DMS114 treated with DMSO at 0.1 percent for 48 hours (cell line): Measurements from ENCODE around the gene EXOC7.
A peak's percentile ranks its signal among the peaks of the same experiment; 100 is the strongest.

Experiments used
- DNase-seq: peaks from one replicate; lab custom pipeline; 2025; ENCODE audit not compliant: unreplicated experiment; lab: John Stamatoyannopoulos, UW

Gene EXOC7

DNA sequence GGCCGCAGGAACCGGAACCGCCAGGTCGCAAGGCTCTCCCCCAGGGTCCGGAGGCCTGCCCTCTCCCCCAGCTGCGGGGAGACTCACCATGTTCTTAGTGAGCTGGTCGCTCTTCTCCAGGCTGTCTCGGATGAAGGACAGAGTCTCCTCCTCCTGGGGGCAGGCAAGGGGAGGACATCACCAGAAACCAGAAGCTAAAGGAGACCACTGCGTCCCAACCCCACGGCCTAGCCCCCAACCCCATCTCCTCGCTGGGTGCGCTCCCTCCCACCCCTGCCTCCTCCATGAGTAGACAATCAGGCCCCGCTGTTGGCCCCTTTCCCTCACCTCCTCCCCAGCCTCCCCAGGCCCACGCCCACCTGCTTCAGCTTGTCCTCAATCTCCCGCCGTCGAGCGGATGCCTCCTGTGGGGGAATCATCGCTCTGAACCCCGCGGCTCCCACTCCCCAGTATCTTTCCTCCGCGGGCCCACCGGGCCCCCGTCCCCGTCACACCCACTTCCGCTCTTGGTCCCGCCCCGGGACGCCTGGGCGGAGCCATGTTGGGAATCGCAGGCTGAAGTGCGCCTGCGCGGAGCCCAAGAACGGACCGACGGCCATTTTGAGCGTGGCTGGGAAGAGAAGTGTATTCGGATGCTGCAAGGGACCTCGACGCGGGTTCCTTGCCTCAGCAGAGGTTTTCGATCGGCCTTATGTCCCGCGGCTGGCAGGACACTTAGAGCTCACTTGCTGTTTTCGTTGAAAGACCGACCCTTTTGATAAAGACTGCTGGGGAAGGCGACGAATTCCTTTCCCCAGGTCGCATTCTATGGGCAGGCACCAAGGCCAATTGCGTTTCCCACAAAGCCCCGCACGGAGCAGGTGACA lies at the start of gene EXOC7:
Gene EXOC7, minus strand, starts transcription at position 514 of the 866 bp plus-strand sequence. Its CDS starts 95 bp downstream, at position 419.
- peak; percentile 82 for DNase-seq

- DNase-seq, result no peak
Observed at GRCh38 chr17:76153202-76153601, 49.6 kb upstream of the EXOC7 start.

DNA sequence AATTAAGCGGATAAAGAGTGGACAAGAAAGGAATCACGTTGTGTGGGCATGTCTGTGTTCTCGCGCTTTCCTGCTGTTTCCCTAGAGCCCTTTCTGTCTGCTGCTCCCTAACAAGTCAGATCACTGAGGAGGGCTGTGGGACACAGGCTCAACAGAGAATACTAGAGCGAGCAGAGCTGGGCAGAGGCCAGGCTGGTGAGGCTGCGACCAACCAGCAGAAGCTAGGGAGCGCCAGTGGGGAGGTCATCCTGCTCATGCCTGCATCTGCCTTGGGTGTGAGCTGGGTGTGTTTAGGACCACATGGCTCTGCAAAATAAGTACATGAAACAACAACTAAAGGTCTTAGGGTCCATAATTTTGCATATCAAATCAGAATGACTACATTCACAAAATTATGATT lies 49.0 kb upstream of the EXOC7 start:
- no peak for DNase-seq

- no peak for DNase-seq
Observed at GRCh38 chr17:76151896-76152454, 48.4 kb upstream of the EXOC7 start.

DNA sequence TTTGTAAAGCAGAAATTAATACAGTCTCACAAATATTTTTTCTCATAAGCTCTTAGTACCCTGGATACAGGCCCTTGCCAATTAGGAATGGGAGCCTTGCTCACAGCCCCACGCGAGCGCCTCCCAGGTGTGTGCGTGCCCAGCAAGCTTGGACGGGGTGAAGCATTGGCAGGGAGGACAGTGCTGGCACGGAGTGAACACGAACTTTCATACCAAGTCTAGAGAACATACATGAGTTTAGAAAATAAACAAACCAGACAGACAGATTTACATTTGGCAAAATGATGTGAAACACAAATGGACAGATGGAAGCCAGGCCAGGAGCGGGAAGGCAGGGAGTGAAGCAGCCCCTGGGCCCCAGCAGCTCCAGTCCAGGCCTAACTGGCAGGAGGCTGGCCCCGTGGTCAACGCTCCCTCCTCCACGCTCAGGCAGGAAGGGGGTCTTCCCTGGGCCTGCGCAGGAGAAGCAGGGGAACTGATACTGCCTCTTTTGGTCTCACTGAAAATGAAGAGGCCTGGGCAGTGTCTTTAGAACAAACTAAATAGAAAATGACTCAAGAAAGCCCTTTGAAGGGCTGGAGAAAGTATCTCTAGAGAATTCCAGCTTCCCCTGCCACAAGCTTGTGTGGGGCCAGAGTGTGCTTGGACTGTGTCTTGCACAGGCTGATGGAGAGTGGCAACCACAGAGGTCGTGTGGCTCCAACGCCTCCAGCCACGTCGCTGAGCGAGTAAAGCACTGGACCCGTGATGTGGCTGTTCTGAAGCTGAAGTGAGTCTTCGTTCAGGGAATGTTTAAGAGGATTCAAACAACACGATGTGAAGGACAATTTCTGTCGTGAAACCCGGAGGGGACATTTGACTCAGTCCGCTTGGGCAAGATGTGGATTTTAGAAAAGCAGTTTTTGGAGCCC lies 47.4 kb upstream of the EXOC7 start:
- DNase-seq, result no peak

- no peak for DNase-seq
Observed at GRCh38 chr17:76149214-76149613, 45.6 kb upstream of the EXOC7 start.

DNA sequence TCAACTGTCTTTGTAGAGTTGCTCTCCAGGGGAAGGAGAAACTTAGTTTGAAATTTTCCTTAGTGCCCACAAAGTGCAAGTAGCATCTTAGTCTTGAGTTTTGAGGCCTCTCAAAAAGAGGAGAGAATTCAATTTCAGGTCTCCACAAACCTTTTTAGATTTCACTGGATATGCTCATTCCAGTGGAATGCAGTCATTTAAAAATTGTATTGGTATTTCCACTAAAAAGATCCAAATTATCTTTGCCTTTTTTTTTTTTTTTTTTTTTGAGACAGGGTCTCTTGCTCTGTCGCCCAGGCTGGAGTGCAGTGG lies 44.4 kb upstream of the EXOC7 start:
- no peak for DNase-seq

- peak; percentile 13 for DNase-seq
Observed at GRCh38 chr17:76147211-76148014, 43.8 kb upstream of the EXOC7 start.

DNA sequence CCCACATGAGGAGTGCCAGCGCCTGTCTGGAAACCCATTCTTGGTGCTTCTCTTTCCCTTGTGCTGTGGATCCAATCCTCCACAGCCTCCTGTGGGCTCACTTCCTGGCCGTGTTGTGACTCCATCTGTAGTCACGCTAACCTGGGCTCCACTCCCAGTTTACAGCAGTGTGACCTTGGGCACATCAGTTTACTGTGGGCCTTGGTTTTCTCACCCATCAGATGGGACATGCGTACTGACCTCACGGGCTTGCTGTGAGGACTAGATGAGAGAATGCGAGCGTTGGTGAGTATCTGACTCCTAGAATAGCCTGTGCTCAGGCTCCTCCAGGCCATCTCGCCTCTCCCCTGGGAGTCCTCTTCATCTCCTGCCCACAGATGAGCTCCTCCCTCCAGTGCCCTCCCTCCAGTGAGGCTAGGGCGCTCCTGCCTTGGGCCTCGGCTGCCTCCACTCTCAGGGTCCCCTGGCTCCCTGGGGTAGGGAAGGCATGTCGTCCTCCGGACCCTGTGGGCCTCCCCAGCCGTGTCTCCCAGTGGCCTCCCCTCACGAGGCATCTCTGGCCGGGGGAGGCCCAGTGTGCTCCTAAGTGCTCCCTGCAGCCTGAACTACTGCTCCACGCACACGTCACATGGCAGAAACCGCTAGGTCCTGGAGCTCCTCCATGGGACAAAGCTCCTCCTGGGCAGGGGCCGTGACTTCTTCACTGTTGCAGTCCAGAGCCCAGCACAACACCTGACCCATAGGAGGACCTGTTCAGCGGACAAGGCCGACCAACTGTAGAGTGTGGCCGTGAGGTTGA lies 42.7 kb upstream of the EXOC7 start:
- DNase-seq, result no peak

GRCh38 chr17:76145231-76146052 lies 41.9 kb upstream of the EXOC7 start:
- no peak for DNase-seq

DNA sequence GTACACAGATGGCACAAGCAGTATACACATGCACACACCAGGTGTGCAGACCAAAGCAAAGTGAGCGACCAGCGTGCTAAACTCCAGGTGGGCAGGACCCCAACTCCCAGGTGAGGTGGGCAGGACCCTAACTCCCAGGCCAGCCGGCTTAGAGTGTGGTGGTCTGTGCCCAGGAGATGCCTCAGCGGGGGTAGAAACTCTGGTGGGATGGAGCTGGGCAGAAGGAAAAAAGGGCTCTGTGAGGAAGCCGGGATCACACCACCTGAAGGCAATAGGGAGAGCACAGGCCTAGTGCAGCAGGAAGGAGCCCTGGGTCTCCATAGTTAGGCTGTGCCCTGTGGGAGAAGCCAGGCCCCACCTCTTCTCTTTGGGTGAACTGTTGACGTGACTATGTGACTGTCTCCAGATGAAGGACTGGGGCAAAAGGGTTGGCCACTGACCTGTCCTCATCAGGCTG lies 39.0 kb upstream of the EXOC7 start:
- DNase-seq, result no peak

GRCh38 chr17:76142039-76142584 lies 38.5 kb upstream of the EXOC7 start:
- no peak for DNase-seq

GRCh38 chr17:76141212-76142038 lies 37.8 kb upstream of the EXOC7 start, which contains the start of gene FOXJ1:
Gene FOXJ1 (minus strand): TSS chr17:76141245. CDS start chr17:76140395, 850 bp downstream.
- DNase-seq, result peak; percentile 78

DNA sequence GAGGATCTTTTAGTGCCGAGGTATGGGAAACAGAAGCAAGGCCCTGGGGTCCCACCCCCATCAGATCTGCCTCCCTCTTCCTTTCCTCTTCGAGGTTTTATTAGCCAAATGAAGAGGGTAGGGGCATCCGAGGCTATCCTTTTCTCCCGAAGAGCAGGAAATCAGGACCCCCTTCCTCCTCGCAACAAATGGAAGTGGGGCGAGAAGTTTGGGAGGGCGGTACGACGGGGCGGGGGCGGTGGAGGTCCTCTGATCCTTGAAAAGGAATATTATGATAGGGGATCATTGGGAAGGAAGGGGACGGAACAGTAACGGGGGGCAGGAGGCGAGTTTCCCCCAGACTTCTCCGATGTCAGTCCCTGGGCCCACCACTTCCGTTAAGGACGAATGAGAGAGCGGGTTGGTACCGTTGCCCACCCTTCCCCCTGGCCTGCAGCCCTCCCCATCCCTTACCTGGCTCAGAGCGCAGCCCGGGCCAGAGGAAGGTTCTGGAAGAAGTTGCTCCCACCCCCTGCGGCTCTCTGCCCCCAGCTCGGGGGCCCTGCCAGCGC lies 37.1 kb upstream of the EXOC7 start:
- DNase-seq, result no peak

GRCh38 chr17:76139801-76140660 lies 36.4 kb upstream of the EXOC7 start:
- DNase-seq, result no peak

GRCh38 chr17:76138896-76139752 lies 35.5 kb upstream of the EXOC7 start:
- no peak for DNase-seq
